Measurements from ENCODE around the gene LTO1.

LTO1 gene

DNA sequence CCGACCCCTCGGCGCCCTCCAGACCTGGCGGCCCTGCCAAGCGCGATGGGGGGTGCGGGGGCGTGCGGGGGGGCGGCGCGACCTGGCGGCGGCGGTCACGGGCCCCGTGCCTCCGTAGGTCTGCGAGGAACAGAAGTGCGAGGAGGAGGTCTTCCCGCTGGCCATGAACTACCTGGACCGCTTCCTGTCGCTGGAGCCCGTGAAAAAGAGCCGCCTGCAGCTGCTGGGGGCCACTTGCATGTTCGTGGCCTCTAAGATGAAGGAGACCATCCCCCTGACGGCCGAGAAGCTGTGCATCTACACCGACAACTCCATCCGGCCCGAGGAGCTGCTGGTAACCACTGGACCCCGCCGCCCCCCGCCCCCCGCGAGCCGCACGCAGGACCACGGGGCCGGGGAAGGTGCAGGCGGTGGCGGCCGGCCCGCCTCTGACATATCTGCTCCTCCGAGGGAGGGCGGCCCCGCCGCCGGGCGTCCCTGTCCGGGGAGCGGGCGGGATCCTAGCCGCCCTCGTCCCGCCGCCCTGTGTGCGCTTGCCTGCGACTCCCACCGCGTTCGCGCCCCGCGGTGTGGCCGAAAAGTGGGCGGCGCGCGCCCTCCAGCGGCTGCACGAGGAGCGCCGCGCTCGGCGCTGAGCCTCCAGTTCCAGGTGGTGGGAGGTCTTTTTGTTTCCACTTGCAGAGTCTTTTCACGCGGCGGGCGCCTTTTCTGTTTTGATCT is 32.1 kb downstream of the LTO1 start:
- peak overlapping the region; percentile 98 for H3K4me3 ChIP-seq (ENCODE audit: low read depth, low read length)
- TF ChIP-seq CTCF (IDR thresholded peaks at IDR 0.05; ENCODE audit: low read depth, low read length) = peak; percentile 61

- peak overlapping the region; percentile 98 for H3K4me3 ChIP-seq (ENCODE audit: low read depth, low read length)
- TF ChIP-seq CTCF (IDR thresholded peaks at IDR 0.05; ENCODE audit: low read depth, low read length) = no peak
These were observed 32.6 kb downstream of the LTO1 start for GRCh38 chr11:69642549-69642912.

DNA sequence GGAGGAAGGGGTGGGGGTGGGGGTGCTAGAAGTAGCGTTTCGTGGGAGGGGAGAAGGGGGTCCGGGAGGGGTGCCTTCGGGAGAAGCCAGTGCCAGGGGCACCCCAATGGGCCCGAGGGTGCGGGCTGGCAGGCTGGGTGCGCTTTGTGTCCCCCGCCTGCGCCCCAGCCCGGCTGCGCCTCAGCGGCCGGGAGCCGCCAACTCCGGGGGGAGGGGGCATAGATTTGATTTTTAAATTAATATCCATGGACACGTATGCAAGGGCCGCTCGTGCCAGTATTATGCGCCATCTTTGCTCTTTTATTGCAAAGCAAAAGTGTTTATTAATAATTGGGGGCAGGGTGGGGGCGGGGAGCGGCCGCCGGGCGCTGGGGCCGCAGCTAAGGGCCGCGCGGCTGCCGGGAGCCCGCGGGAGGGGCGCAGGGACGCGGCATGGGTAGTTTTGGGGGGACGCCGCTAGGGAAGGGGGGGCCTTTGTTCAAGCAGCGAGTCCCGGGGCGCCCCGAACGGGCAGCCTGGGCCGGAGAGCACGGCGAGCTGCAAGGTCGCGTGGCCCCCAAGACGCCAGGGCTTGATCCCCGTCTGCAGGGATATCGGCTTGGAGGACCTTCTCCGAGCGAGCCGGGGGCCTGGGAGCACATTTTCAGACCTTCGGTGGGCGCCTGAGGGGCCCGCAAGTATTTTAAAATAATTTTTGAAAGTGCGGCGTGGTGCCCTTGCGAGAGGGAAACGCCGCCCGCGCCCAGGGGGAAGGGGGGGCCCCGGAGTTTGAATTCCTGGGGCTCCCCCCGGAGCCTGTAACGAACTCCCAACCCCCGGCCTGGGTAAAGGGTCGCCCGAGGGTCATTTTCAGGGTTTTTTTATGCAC is 33.2 kb downstream of the LTO1 start:
- H3K4me3 ChIP-seq (ENCODE audit: low read depth, low read length) = peak overlapping the region; percentile 98
- no peak for TF ChIP-seq CTCF (IDR thresholded peaks at IDR 0.05; ENCODE audit: low read depth, low read length)

DNA sequence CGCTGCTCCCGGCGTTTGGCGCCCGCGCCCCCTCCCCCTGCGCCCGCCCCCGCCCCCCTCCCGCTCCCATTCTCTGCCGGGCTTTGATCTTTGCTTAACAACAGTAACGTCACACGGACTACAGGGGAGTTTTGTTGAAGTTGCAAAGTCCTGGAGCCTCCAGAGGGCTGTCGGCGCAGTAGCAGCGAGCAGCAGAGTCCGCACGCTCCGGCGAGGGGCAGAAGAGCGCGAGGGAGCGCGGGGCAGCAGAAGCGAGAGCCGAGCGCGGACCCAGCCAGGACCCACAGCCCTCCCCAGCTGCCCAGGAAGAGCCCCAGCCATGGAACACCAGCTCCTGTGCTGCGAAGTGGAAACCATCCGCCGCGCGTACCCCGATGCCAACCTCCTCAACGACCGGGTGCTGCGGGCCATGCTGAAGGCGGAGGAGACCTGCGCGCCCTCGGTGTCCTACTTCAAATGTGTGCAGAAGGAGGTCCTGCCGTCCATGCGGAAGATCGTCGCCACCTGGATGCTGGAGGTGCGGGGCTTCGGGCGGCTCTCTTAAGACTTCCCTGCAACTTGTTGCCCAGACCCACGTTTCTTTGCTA is 34.1 kb downstream of the LTO1 start, which contains the start of gene CCND1:
Gene CCND1, plus strand, starts transcription at position 162 of the 587 bp plus-strand sequence. Its CDS starts 158 bp downstream, at position 320.
- 0 out of 2 replicates have a peak, but pooled peaks have one; percentile 6 for TF ChIP-seq CTCF (IDR thresholded peaks at IDR 0.05; ENCODE audit: low read depth, low read length)
- peak within 1 kb of the TSS; percentile 98 for H3K4me3 ChIP-seq (ENCODE audit: low read depth, low read length)

DNA sequence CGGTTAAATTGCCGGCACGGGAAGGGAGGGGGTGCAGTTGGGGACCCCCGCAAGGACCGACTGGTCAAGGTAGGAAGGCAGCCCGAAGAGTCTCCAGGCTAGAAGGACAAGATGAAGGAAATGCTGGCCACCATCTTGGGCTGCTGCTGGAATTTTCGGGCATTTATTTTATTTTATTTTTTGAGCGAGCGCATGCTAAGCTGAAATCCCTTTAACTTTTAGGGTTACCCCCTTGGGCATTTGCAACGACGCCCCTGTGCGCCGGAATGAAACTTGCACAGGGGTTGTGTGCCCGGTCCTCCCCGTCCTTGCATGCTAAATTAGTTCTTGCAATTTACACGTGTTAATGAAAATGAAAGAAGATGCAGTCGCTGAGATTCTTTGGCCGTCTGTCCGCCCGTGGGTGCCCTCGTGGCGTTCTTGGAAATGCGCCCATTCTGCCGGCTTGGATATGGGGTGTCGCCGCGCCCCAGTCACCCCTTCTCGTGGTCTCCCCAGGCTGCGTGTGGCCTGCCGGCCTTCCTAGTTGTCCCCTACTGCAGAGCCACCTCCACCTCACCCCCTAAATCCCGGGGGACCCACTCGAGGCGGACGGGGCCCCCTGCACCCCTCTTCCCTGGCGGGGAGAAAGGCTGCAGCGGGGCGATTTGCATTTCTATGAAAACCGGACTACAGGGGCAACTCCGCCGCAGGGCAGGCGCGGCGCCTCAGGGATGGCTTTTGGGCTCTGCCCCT is 34.7 kb downstream of the LTO1 start:
- no peak for TF ChIP-seq CTCF (IDR thresholded peaks at IDR 0.05; ENCODE audit: low read depth, low read length)
- peak overlapping the region; percentile 98 for H3K4me3 ChIP-seq (ENCODE audit: low read depth, low read length)

DNA sequence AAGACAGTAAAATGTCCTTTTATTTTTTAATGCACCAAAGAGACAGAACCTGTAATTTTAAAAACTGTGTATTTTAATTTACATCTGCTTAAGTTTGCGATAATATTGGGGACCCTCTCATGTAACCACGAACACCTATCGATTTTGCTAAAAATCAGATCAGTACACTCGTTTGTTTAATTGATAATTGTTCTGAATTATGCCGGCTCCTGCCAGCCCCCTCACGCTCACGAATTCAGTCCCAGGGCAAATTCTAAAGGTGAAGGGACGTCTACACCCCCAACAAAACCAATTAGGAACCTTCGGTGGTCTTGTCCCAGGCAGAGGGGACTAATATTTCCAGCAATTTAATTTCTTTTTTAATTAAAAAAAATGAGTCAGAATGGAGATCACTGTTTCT is 35.3 kb downstream of the LTO1 start:
- peak overlapping the region; percentile 98 for H3K4me3 ChIP-seq (ENCODE audit: low read depth, low read length)
- TF ChIP-seq CTCF (IDR thresholded peaks at IDR 0.05; ENCODE audit: low read depth, low read length) = no peak
